Trophoblast cell (in vitro differentiated cells and primary cell): ENCODE data around the gene ACOT11.
A peak's percentile ranks its signal among the peaks of the same experiment; 100 is the strongest.

ENCODE experiments used
- DNase-seq, 2 donors: peaks; one replicate each; pipeline ENCODE4 v3.0.0-alpha.2; 2016
- H2AFZ ChIP-seq: 2 replicates; pipeline ENCODE4 v1.6.1; 2013; ENCODE audit warnings: low read length, moderate library complexity, mild to moderate bottlenecking; ENCODE audit not compliant: insufficient read depth, poor library complexity
- H2AK5ac ChIP-seq: 2 replicates; pipeline ENCODE4 v1.6.1; 2013; ENCODE audit warnings: mild to moderate bottlenecking, low read length
- H2BK120ac ChIP-seq: 2 replicates; pipeline ENCODE4 v1.6.1; 2013; ENCODE audit warnings: low read length, mild to moderate bottlenecking, moderate library complexity; ENCODE audit not compliant: insufficient read depth, poor library complexity
- H2BK12ac ChIP-seq: 2 replicates; pipeline ENCODE4 v1.6.1; 2013; ENCODE audit warnings: mild to moderate bottlenecking, low read length, moderate library complexity
- H2BK5ac ChIP-seq: 2 replicates; pipeline ENCODE4 v1.6.1; 2013; ENCODE audit warnings: low read length, low read depth, moderate library complexity, mild to moderate bottlenecking; ENCODE audit not compliant: poor library complexity
- H3K14ac ChIP-seq: 2 replicates; pipeline ENCODE4 v1.6.1; 2013; ENCODE audit warnings: mild to moderate bottlenecking, low read length
- H3K18ac ChIP-seq: 2 replicates; pipeline ENCODE4 v1.6.1; 2013; ENCODE audit warnings: mild to moderate bottlenecking, low read length
- H3K23ac ChIP-seq: 2 replicates; pipeline ENCODE4 v1.6.1; 2013; ENCODE audit warnings: low read length
- H3K27ac ChIP-seq: 2 replicates; pipeline ENCODE4 v1.5.1; 2013; ENCODE audit warnings: low read depth, mild to moderate bottlenecking, inconsistent platforms, low read length, moderate library complexity
- H3K27me3 ChIP-seq: 2 replicates; pipeline ENCODE4 v1.6.1; 2013; ENCODE audit warnings: inconsistent platforms, mild to moderate bottlenecking, low read length, moderate library complexity; ENCODE audit not compliant: insufficient read depth
- H3K36me3 ChIP-seq, 2 experiments: 1 replicate in 1 of 2; 2 replicates in 1 of 2; pipeline ENCODE4 v1.6.1; 2013; ENCODE audit warnings: low read length in 2 of 2, mild to moderate bottlenecking in 2 of 2, moderate library complexity in 1 of 2; ENCODE audit not compliant: insufficient read depth in 2 of 2, control insufficient read depth in 1 of 2
- H3K4ac ChIP-seq: 2 replicates; pipeline ENCODE4 v1.6.1; 2013; ENCODE audit warnings: low read depth, mild to moderate bottlenecking, low read length, moderate library complexity
- H3K4me1 ChIP-seq, 2 experiments: 1 replicate in 1 of 2; 2 replicates in 1 of 2; pipeline ENCODE4 v1.6.1; 2013; ENCODE audit warnings: low read length in 2 of 2, mild to moderate bottlenecking in 2 of 2, moderate library complexity in 1 of 2; ENCODE audit not compliant: insufficient read depth in 2 of 2, control insufficient read depth in 1 of 2
- H3K4me2 ChIP-seq: 2 replicates; pipeline ENCODE4 v1.6.1; 2013; ENCODE audit warnings: inconsistent platforms, mild to moderate bottlenecking, low read length, moderate library complexity
- H3K4me3 ChIP-seq: 2 replicates; pipeline ENCODE4 v1.5.1; 2013; ENCODE audit warnings: mild to moderate bottlenecking, low read depth, low read length, inconsistent platforms
- H3K79me1 ChIP-seq: one replicate; pipeline ENCODE4 v1.6.1; 2013; ENCODE audit warnings: low read length
- H3K79me2 ChIP-seq: 2 replicates; pipeline ENCODE4 v1.6.1; 2013; ENCODE audit warnings: low read length, mild to moderate bottlenecking; ENCODE audit not compliant: control insufficient read depth, insufficient read depth, poor library complexity
- H3K9ac ChIP-seq: 2 replicates; pipeline ENCODE4 v1.6.1; 2013; ENCODE audit warnings: mild to moderate bottlenecking, low read length
- H3K9me3 ChIP-seq: 2 replicates; pipeline ENCODE4 v1.6.1; 2013; ENCODE audit warnings: low read depth, mild to moderate bottlenecking, control low read depth, inconsistent platforms, low read length; ENCODE audit not compliant: insufficient read depth
- H4K12ac ChIP-seq: 2 replicates; pipeline ENCODE4 v1.6.1; 2013; ENCODE audit warnings: low read depth, mild to moderate bottlenecking, low read length, moderate library complexity
- H4K8ac ChIP-seq: 2 replicates; pipeline ENCODE4 v1.6.1; 2013; ENCODE audit warnings: low read depth, mild to moderate bottlenecking, low read length, moderate library complexity
- H4K91ac ChIP-seq: one replicate; pipeline ENCODE4 v1.6.1; 2013; ENCODE audit warnings: low read depth, mild to moderate bottlenecking, low read length, moderate library complexity
- WGBS: extraction: QIAGEN DNeasy Blood & Tissue Kit; methylation state at CpG from one replicate; pipeline ENCODE4 v1.1.7; 2013; ENCODE audit warnings: missing lambda C conversion rate; ENCODE audit not compliant: insufficient read length, insufficient coverage; ENCODE audit errors: extremely low coverage; 5-methylcytosine and 5-hydroxymethylcytosine counted together

The ACOT11 gene

DNA sequence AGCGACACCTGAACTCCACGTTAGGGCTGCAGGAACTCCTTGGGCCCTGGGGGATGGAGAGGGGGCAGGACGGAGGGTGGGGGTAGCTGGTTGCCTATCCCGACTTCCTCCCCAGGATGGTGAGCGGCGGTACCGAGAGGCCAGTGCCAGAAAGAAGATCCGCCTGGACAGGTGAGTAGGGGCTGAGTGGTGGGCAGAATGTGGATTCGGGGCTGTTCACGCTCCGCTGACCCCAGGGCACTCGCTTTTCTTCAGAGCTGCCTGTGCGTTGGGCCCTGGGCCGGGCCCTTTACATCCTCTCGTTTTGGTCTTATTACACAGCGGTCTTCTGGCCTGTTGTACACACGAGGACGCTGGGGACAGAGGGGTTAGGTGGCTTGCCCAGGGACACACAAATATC, 54.5 kb downstream of the ACOT11 start:
- H3K9ac ChIP-seq, result no peak overlapping the region
- no peak overlapping the region for H3K4ac ChIP-seq
- no peak overlapping the region for H4K8ac ChIP-seq
- H2BK5ac ChIP-seq, result no peak overlapping the region
- no peak overlapping the region for H2BK12ac ChIP-seq
- H3K14ac ChIP-seq, result no peak overlapping the region
- no peaks in the 10 kb centered on the region for H3K27me3 ChIP-seq
- H3K4me2 ChIP-seq, result no peak overlapping the region
- no peaks in the 10 kb centered on the region for H3K79me2 ChIP-seq
- no peak overlapping the region for H4K91ac ChIP-seq
- H2AFZ ChIP-seq, result no peak overlapping the region
- no CpG with 5 or more reads among the region's 18 CpGs for WGBS
- H3K23ac ChIP-seq, result no peak overlapping the region
- DNase-seq, result no peak
- no peak overlapping the region for H2AK5ac ChIP-seq
- H3K36me3 ChIP-seq, result no peaks in the 10 kb centered on the region
- H3K4me1 ChIP-seq, result no peaks in the 10 kb centered on the region
- peaks cover 2% of the 10 kb centered on the region for H3K9me3 ChIP-seq
- no peak overlapping the region for H3K4me3 ChIP-seq
- no peak overlapping the region for H2BK120ac ChIP-seq
- H3K18ac ChIP-seq, result no peak overlapping the region
- no peak overlapping the region for H3K27ac ChIP-seq
- no peaks in the 10 kb centered on the region for H3K79me1 ChIP-seq
- H4K12ac ChIP-seq, result no peak overlapping the region

DNA sequence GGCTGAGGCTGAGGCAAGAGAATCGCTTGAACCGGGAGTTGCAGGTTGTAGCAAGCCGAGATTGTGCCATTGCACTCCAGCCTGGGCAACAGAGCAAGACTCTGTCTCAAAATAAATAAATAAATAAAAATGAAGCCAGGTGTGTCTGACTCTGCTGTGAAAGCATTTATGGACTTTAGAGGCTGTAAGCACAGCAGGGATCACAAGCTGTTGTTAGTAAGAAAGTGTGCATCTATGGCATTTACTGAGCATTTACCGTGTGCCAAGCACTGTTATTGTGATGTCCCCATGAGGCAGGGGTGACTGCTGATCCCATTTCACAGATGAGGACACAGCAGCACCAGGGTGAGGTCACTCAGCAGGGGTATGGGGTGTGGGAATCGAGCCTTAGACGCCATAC, 55.2 kb downstream of the ACOT11 start:
- Histone ChIP-seq H3K9me3 (peaks cover 2% of the 10 kb centered on the region), H3K4me2 (no peak overlapping the region), H2AFZ (no peak overlapping the region), H3K79me1 (no peaks in the 10 kb centered on the region), H4K8ac (no peak overlapping the region), H3K9ac (no peak overlapping the region), H3K23ac (no peak overlapping the region), H3K27me3 (no peaks in the 10 kb centered on the region), H2BK120ac (no peak overlapping the region), H3K36me3 (no peaks in the 10 kb centered on the region), H2AK5ac (no peak overlapping the region), H2BK12ac (no peak overlapping the region), H3K4me1 (no peaks in the 10 kb centered on the region), H4K91ac (no peak overlapping the region), H3K79me2 (no peaks in the 10 kb centered on the region), H3K4ac (no peak overlapping the region), H3K18ac (no peak overlapping the region), H4K12ac (no peak overlapping the region), H2BK5ac (no peak overlapping the region), H3K4me3 (no peak overlapping the region), H3K14ac (no peak overlapping the region), H3K27ac (no peak overlapping the region)
- DNase-seq, result peak; percentile 44 to 76
- no CpG with 5 or more reads among the region's 6 CpGs for WGBS

DNA sequence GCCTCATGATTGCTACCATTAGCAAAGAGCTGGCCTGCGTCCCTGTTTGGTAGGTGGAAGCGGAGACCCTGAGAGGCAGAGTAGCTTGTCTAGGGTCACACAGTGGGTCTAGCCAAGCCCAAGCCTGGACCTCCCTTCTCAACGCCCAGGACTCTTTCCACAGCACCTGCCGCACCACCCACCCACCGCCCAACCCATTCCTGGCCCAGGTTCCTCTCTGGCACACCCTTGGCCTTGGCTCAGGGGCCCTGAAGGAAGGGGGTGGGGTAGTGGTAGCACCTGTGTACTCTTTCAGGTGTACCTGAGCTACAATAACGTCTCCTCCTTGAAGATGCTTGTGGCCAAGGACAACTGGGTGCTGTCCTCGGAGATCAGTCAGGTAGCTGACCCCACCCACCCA, 56.0 kb downstream of the ACOT11 start:
- Histone ChIP-seq H4K8ac (no peak overlapping the region), H2AK5ac (no peak overlapping the region), H3K36me3 (no peaks in the 10 kb centered on the region), H3K18ac (no peak overlapping the region), H3K9ac (no peak overlapping the region), H2BK120ac (no peak overlapping the region), H2AFZ (no peak overlapping the region), H3K4me2 (no peak overlapping the region), H3K4ac (no peak overlapping the region), H2BK5ac (no peak overlapping the region), H3K4me3 (no peak overlapping the region), H4K12ac (no peak overlapping the region), H3K79me2 (no peaks in the 10 kb centered on the region), H2BK12ac (no peak overlapping the region), H3K4me1 (no peaks in the 10 kb centered on the region), H3K23ac (no peak overlapping the region), H3K27ac (no peak overlapping the region), H3K9me3 (peaks cover 2% of the 10 kb centered on the region), H3K27me3 (no peaks in the 10 kb centered on the region), H3K14ac (no peak overlapping the region), H3K79me1 (no peaks in the 10 kb centered on the region), H4K91ac (no peak overlapping the region)
- DNase-seq, result no peak
- no CpG with 5 or more reads among the region's 7 CpGs for WGBS

DNA sequence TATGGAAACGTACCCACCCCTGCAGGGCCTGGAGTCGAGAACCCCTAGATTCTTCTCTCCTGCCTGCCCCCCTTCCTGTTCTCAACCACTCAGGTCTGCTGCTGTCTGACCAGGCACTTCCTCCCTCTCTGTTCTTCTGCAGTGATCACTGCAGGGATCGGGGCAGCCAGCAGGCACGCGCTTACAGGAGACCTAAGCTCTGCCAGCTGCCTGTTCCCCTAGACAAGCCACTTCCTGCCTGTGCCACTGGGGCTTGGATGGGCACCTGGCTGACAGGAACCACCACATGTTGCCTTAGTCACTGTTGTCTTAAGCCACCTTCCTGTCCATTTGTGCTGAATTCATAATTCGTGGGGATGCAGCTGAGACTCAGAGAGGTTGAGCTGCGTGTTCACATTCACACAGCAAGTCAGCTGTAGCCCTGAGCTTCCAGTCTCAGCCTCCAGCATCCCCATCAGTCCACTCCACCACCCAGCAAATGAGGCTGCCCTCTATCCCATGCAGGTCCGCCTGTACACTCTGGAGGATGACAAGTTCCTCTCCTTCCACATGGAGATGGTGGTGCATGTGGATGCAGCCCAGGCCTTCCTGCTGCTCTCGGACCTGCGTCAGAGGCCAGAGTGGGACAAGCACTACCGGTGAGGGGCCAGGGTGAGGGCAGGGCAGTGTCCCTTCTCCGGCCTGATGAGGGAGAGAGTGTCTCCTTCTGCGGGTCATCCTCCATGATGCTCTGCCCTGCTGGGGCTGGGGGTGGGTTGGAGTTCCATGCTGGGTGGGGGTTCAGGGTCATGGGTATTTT, 56.7 kb downstream of the ACOT11 start:
- H3K9ac ChIP-seq, result no peak overlapping the region
- no peak overlapping the region for H3K4me2 ChIP-seq
- no peak overlapping the region for H3K23ac ChIP-seq
- H2AFZ ChIP-seq, result no peak overlapping the region
- no peak for DNase-seq
- H3K27me3 ChIP-seq, result no peaks in the 10 kb centered on the region
- H3K27ac ChIP-seq, result no peak overlapping the region
- no peaks in the 10 kb centered on the region for H3K36me3 ChIP-seq
- no peaks in the 10 kb centered on the region for H3K79me2 ChIP-seq
- H2AK5ac ChIP-seq, result no peak overlapping the region
- peaks cover 3 to 4% of the 10 kb centered on the region in 2 experiments for H3K4me1 ChIP-seq
- no peak overlapping the region for H3K14ac ChIP-seq
- no peak overlapping the region for H4K12ac ChIP-seq
- no peak overlapping the region for H2BK120ac ChIP-seq
- peaks cover 2% of the 10 kb centered on the region for H3K9me3 ChIP-seq
- H4K91ac ChIP-seq, result no peak overlapping the region
- H2BK5ac ChIP-seq, result no peak overlapping the region
- no peak overlapping the region for H3K18ac ChIP-seq
- WGBS, result no CpG with 5 or more reads among the region's 13 CpGs
- H3K79me1 ChIP-seq, result peaks cover 2% of the 10 kb centered on the region
- no peak overlapping the region for H3K4me3 ChIP-seq
- H3K4ac ChIP-seq, result no peak overlapping the region
- H4K8ac ChIP-seq, result no peak overlapping the region
- H2BK12ac ChIP-seq, result no peak overlapping the region
